SH-SY5Y (cell line): ENCODE measurements around the gene JMJD7.

Source experiments
- GATA2 ChIP-seq: IDR thresholded peaks from 2 replicates; pipeline ENCODE4 v1.6.1; 2011; ENCODE audit warnings: mild to moderate bottlenecking, low read depth, low read length
- GATA3 ChIP-seq: IDR thresholded peaks from 2 replicates; pipeline ENCODE4 v1.6.1; 2011; ENCODE audit warnings: low read depth, mild to moderate bottlenecking, low read length, moderate library complexity

DNA sequence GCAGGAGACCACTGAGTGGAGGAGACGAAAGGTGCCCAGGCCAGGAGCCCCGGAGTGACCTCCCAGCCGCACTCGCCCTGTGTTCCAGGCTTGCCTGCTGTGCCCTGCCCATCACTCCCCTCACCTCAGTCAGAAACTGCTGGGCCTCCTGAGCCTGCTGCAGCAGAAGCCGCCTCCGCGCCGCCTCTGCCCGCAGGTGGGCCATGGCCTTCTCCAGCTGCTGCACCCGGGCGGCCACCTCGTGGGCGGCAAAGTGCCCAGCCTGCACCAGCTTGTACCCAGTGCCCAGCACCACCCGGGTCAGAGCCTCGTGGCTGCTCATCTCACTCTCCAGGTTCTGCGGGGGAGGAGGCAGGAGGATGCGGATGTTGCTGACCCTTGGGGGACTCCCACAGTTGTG, 28.4 kb downstream of the JMJD7 start:
- TF ChIP-seq GATA2: no peak
- no peak for TF ChIP-seq GATA3
